ENCODE measurements around the gene TSPAN9.

TSPAN9 gene

GRCh38 chr12:3170423-3171194 lies 93.4 kb downstream of the TSPAN9 start:
- peak; percentile 51 for DNase-seq

GRCh38 chr12:3171195-3171591 lies 94.0 kb downstream of the TSPAN9 start:
- DNase-seq: no peak

- no peak for DNase-seq
These were observed 95.2 kb downstream of the TSPAN9 start for GRCh38 chr12:3172124-3173007.

DNA sequence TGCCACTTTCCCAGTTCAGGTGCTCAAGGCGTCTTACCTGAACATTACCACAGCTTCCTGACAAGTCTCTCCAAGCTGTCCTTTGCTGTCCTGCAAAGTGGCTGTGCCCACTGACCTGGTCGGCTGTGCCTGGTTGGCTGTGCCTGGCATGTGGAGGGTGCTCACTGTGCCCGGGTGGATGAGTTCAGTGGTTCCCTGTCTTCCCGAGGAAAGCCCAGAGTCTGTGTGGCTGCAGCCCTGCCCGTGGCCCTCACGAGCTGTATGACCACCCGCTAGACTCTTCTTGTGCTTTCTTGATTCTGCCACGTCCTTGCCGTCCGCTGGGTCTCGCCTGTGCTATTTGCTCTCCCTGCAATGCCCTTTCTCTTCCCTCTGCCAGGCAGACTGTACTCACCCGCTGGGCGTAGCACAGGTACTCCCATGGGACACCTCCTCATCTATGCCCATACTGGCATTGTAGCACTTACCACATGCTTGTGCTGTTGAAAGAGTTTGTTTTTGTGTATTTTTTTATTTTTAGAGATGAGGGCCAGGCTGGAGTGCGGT lies 95.9 kb downstream of the TSPAN9 start:
- no peak for DNase-seq

GRCh38 chr12:3173912-3174311 lies 96.7 kb downstream of the TSPAN9 start:
- DNase-seq: no peak

DNA sequence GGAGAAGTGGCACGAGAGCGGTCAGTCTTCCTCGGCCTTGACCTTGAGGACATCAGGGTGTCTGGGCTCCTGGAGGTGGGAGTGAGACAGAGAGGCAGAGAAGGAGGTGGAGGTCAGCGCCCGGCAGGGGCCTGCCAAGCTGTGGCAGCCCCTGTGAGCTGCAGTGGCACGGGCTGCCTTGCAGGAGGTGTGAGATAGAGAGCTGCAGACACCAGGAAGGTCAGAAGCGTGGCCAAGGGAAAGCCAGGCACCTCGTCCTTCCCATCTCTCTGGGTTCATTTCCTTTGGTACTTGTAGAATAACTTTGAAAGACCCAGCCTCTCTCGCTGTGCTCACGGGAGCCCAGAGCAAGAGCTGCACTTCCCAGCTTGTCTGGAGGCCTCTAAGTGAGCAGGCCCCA lies 98.1 kb downstream of the TSPAN9 start:
- DNase-seq: no peak

DNA sequence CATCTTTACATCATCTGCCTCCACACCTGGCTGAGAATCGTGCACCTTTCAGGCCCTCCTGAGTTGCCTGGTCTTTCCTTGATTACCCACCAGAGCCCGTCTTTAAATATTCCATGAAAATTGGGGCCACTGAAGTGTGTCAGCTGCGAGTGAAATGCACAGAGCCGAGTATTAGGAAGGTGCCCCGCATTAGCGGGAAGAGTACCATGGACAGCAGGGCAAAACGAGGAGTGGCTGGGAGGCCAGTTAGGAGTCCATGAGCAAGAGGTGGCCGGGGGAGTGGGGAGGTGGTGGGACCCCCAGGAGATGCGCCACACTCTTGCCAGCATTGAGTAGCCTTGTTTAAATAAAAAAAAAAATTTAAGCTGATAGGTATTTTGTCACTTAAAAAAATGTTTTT lies 99.6 kb downstream of the TSPAN9 start:
- DNase-seq: no peak

GRCh38 chr12:3177778-3178425 lies 100.7 kb downstream of the TSPAN9 start:
- no peak for DNase-seq

GRCh38 chr12:3178671-3179313 lies 101.6 kb downstream of the TSPAN9 start:
- DNase-seq: no peak

- DNase-seq: no peak
These were observed 102.6 kb downstream of the TSPAN9 start for GRCh38 chr12:3179731-3180130.

GRCh38 chr12:3182426-3182825 lies 105.2 kb downstream of the TSPAN9 start:
- DNase-seq: no peak

GRCh38 chr12:3184485-3184884 lies 107.3 kb downstream of the TSPAN9 start:
- DNase-seq: no peak

- DNase-seq: no peak
These were observed 108.2 kb downstream of the TSPAN9 start for GRCh38 chr12:3185260-3185870.

GRCh38 chr12:3186546-3187215 lies 109.5 kb downstream of the TSPAN9 start:
- DNase-seq: no peak

GRCh38 chr12:3187846-3188770 lies 110.9 kb downstream of the TSPAN9 start:
- no peak for DNase-seq

- no peak for DNase-seq
These were observed 112.1 kb downstream of the TSPAN9 start for GRCh38 chr12:3189282-3189681.

- DNase-seq: no peak
These were observed 112.9 kb downstream of the TSPAN9 start for GRCh38 chr12:3190101-3190500.

DNA sequence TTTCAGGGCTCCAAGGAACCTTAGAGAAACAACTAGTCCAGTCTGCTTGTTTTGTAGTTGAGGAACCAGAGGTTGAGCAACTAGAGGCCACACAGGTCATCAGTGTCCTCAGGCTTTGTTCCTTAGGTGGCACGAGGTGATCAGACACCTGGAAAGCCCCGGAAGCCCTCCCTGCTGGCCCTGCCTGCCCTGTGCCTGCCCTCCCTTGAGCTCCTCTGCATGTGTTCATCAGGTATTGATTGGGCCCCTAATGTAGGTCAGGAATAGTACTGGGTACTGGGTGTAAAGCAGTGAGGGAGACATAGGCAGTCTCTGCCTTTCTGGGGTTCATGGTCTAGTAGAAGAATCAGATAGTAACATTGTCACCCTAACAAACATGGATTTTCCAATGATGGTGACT lies 114.3 kb downstream of the TSPAN9 start:
- no peak for DNase-seq

GRCh38 chr12:3192221-3192620 lies 115.0 kb downstream of the TSPAN9 start:
- no peak for DNase-seq

DNA sequence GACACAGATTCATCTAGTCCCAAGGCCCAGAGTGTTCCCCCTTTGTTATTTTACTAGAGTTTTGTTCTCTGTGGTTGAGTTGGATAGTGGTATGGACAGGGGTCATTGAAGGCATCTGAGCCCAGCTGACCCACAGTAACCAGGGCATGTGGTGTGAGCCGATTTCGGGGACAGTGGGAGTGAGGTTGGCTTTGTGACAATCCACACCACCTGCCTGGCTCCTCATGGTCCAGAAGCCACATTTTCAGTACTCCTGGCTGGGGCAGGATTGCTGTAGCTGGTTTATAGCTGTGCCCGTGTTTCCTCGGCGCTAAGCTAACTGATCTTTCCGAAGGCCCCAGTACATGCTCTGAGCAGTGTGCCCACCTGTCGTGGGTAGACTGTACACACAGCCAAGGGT lies 116.0 kb downstream of the TSPAN9 start:
- no peak for DNase-seq

- DNase-seq: no peak
These were observed 116.6 kb downstream of the TSPAN9 start for GRCh38 chr12:3193755-3194154.
